OCI-LY3 (cell line): ENCODE results near the gene LAMA4.

ENCODE experiments used
- H2AFZ ChIP-seq: fragments of 200-600, 300-600 bp; shearing (Covaris generic); 2 replicates; pipeline ENCODE4 v1.6.0; 2014; ENCODE audit warnings: antibody characterized with exemption, low read depth, low read length
- H3K27ac ChIP-seq: fragments of 200-600, 300-600 bp; sonication (generic); 2 replicates; pipeline ENCODE4 v1.5.1; 2014; ENCODE audit warnings: mild to moderate bottlenecking, low read length, moderate library complexity, mixed read lengths
- H3K27me3 ChIP-seq: fragments of 200-600, 300-600 bp; sonication (generic); 2 replicates; pipeline ENCODE4 v1.6.1; 2014; ENCODE audit warnings: low read depth, low read length, mixed read lengths
- H3K36me3 ChIP-seq: fragments of 200-600, 300-600 bp; sonication (generic); replicated peaks from 2 replicates; pipeline ENCODE3; 2014; ENCODE audit warnings: low read depth, low read length, mixed read lengths
- H3K4me1 ChIP-seq: fragments of 300-600, 200-600 bp; sonication (generic); 2 replicates; pipeline ENCODE4 v1.6.1; 2014; ENCODE audit warnings: low read length, mixed read lengths
- H3K4me2 ChIP-seq: fragments of 200-600, 300-600 bp; sonication (generic); 2 replicates; pipeline ENCODE4 v1.6.1; 2014; ENCODE audit warnings: low read length, mixed read lengths
- H3K4me3 ChIP-seq: fragments of 300-600, 200-600 bp; sonication (generic); 2 replicates; pipeline ENCODE4 v1.5.1; 2014; ENCODE audit warnings: antibody characterized with exemption, mild to moderate bottlenecking, low read length, moderate library complexity
- H3K79me2 ChIP-seq: fragments of 300-600, 200-600 bp; shearing (Covaris generic); 2 replicates; pipeline ENCODE4 v1.6.1; 2014; ENCODE audit warnings: mild to moderate bottlenecking, low read length, mixed read lengths
- H3K9ac ChIP-seq: fragments of 300-600, 200-600 bp; shearing (Covaris generic); 2 replicates; pipeline ENCODE4 v1.6.0; 2014; ENCODE audit warnings: mild to moderate bottlenecking, low read length, moderate library complexity
- H3K9me3 ChIP-seq: fragments of 200-600, 300-600 bp; shearing (Covaris generic); 2 replicates; pipeline ENCODE4 v1.6.1; 2014; ENCODE audit warnings: low read length, mixed read lengths; ENCODE audit not compliant: insufficient read depth
- H4K20me1 ChIP-seq: fragments of 200-600, 300-600 bp; sonication (generic); 2 replicates; pipeline ENCODE4 v1.6.1; 2016; ENCODE audit warnings: low read length, mixed read lengths; ENCODE audit not compliant: insufficient read depth
- CTCF ChIP-seq: fragments of 200-600, 300-600 bp; sonication (generic); IDR thresholded peaks from 2 replicates; pipeline ENCODE4 v1.5.1; 2014; ENCODE audit warnings: antibody characterized with exemption, low read length, low read depth
- EZH2phosphoT487 ChIP-seq: fragments of 200-600 bp; shearing (Covaris generic); IDR thresholded peaks from 2 replicates; pipeline ENCODE4 v1.6.1; 2018; ENCODE audit warnings: antibody characterized with exemption, mixed run types, low read depth

The LAMA4 gene

GRCh38 chr6:112291161-112291762, 36.9 kb upstream of the LAMA4 start:
- no peak overlapping the region for H3K27ac ChIP-seq
- H4K20me1 ChIP-seq, result no peaks in the 10 kb centered on the region
- no peaks in the 10 kb centered on the region for H3K79me2 ChIP-seq
- H3K36me3 ChIP-seq, result no peaks in the 10 kb centered on the region
- H3K4me2 ChIP-seq, result no peak overlapping the region
- H3K4me3 ChIP-seq, result no peak overlapping the region
- no peak overlapping the region for H3K9ac ChIP-seq
- H3K4me1 ChIP-seq, result no peaks in the 10 kb centered on the region
- no peaks in the 10 kb centered on the region for H3K9me3 ChIP-seq
- H2AFZ ChIP-seq, result no peak overlapping the region
- no peaks in the 10 kb centered on the region for H3K27me3 ChIP-seq
- TF ChIP-seq EZH2phosphoT487, result no peak
- TF ChIP-seq CTCF, result no peak

GRCh38 chr6:112289038-112289566, 34.7 kb upstream of the LAMA4 start:
- H3K9me3 ChIP-seq, result no peaks in the 10 kb centered on the region
- H3K27me3 ChIP-seq, result no peaks in the 10 kb centered on the region
- H3K4me1 ChIP-seq, result peaks cover 3% of the 10 kb centered on the region; the same call in 1 of the 2 replicates
- H3K4me3 ChIP-seq, result no peak overlapping the region
- H3K27ac ChIP-seq, result no peak overlapping the region
- H3K79me2 ChIP-seq, result no peaks in the 10 kb centered on the region
- H3K36me3 ChIP-seq, result no peaks in the 10 kb centered on the region
- H3K4me2 ChIP-seq, result no peak overlapping the region
- TF ChIP-seq EZH2phosphoT487, result no peak
- TF ChIP-seq CTCF, result no peak
- no peaks in the 10 kb centered on the region for H4K20me1 ChIP-seq
- no peak overlapping the region for H3K9ac ChIP-seq
- H2AFZ ChIP-seq, result no peak overlapping the region

- Histone ChIP-seq H3K9ac (no peak overlapping the region), H3K79me2 (no peaks in the 10 kb centered on the region), H3K4me1 (peaks cover 3% of the 10 kb centered on the region; the same call in 1 of the 2 replicates), H3K27me3 (no peaks in the 10 kb centered on the region), H4K20me1 (no peaks in the 10 kb centered on the region), H3K36me3 (no peaks in the 10 kb centered on the region), H3K9me3 (no peaks in the 10 kb centered on the region), H3K27ac (no peak overlapping the region), H3K4me3 (no peak overlapping the region), H3K4me2 (no peak overlapping the region), H2AFZ (no peak overlapping the region)
- no peak for TF ChIP-seq CTCF
- no peak for TF ChIP-seq EZH2phosphoT487
Measured at GRCh38 chr6:112288475-112288874, 34.1 kb upstream of the LAMA4 start.

- Histone ChIP-seq H3K4me1 (peaks cover 3% of the 10 kb centered on the region; the same call in 1 of the 2 replicates), H2AFZ (no peak overlapping the region), H3K79me2 (no peaks in the 10 kb centered on the region), H3K27ac (no peak overlapping the region), H4K20me1 (no peaks in the 10 kb centered on the region), H3K4me3 (no peak overlapping the region), H3K36me3 (no peaks in the 10 kb centered on the region), H3K27me3 (no peaks in the 10 kb centered on the region), H3K9me3 (no peaks in the 10 kb centered on the region), H3K9ac (no peak overlapping the region), H3K4me2 (no peak overlapping the region)
- TF ChIP-seq CTCF (no peak), EZH2phosphoT487 (no peak)
Measured at GRCh38 chr6:112287577-112288225, 33.3 kb upstream of the LAMA4 start.
